IMR-90 (cell line): ENCODE results near the gene CNPPD1. TPM values are rescaled to one million over a fixed set of nuclear protein-coding genes. Genes with fewer than 3 reads are reported as not detected.

ENCODE experiments used
- ATAC-seq: fragments of 200-7000 bp; cut with Tn5 transposase; 2 replicates; pipeline ENCODE4 v1.9.1; 2020; ENCODE audit warnings: low read depth, mild to moderate bottlenecking, moderate library complexity
- BruUV-seq: library from RNA; stranded (reverse); fragments of 400-500 nt; replicated peaks from 2 replicates; lab custom pipeline; 2021; lab: Mats Ljungman, UMichigan
- CTCF ChIA-PET: fragments of 300-600 bp; formaldehyde crosslinking; extraction: SDS; loops from one replicate; lab custom pipeline; 2021; ENCODE audit warnings: antibody characterized with exemption; lab: Yijun Ruan, JAX
- POLR2A ChIA-PET: fragments of 300-600 bp; sonication (Branson Sonifier 250); formaldehyde crosslinking; loops from one replicate; lab custom pipeline; 2022; ENCODE audit warnings: antibody characterized with exemption; ENCODE audit not compliant: unreplicated experiment; lab: Charles Lee
- DNase-seq: peaks from one replicate; pipeline ENCODE4 v3.0.0; 2013
- H2AFZ ChIP-seq: replicated peaks from 2 replicates; pipeline ENCODE3; 2013; ENCODE audit warnings: low read length, mild to moderate bottlenecking; ENCODE audit not compliant: poor library complexity
- H2AK5ac ChIP-seq: 2 replicates; pipeline ENCODE4 v1.6.1; 2013; ENCODE audit warnings: low read depth, low read length, inconsistent platforms
- H2AK9ac ChIP-seq: replicated peaks from 2 replicates; pipeline ENCODE3; 2013; ENCODE audit warnings: mild to moderate bottlenecking, low read depth, low read length, moderate library complexity; ENCODE audit not compliant: poor library complexity
- H2BK120ac ChIP-seq: 2 replicates; pipeline ENCODE4 v1.6.1; 2013; ENCODE audit warnings: low read depth, low read length, inconsistent platforms
- H2BK15ac ChIP-seq: 3 replicates; pipeline ENCODE4 v1.6.1; 2013; ENCODE audit warnings: low read depth, low read length, inconsistent platforms
- H2BK20ac ChIP-seq: 2 replicates; pipeline ENCODE4 v1.6.1; 2013; ENCODE audit warnings: low read depth, mild to moderate bottlenecking, inconsistent platforms, low read length, moderate library complexity
- H2BK5ac ChIP-seq: 2 replicates; pipeline ENCODE4 v1.6.1; 2013; ENCODE audit warnings: mild to moderate bottlenecking, low read depth, low read length, inconsistent platforms; ENCODE audit not compliant: poor library complexity, severe bottlenecking
- H3K14ac ChIP-seq: replicated peaks from 2 replicates; pipeline ENCODE4 v1.6.1; 2013; ENCODE audit warnings: low read depth, low read length, inconsistent platforms
- H3K18ac ChIP-seq: 2 replicates; pipeline ENCODE4 v1.6.1; 2013; ENCODE audit warnings: low read depth, low read length, control low read depth
- H3K23ac ChIP-seq: 2 replicates; pipeline ENCODE4 v1.6.1; 2013; ENCODE audit warnings: low read depth, low read length, inconsistent platforms
- H3K27ac ChIP-seq: 2 replicates; pipeline ENCODE4 v1.5.1; 2013; ENCODE audit warnings: mild to moderate bottlenecking, control low read depth, low read length; ENCODE audit not compliant: insufficient read depth
- H3K27me3 ChIP-seq: 2 replicates; pipeline ENCODE4 v1.6.1; 2013; ENCODE audit warnings: low read length; ENCODE audit not compliant: control insufficient read depth, insufficient read depth
- H3K36me3 ChIP-seq: 2 replicates; pipeline ENCODE4 v1.6.1; 2013; ENCODE audit warnings: low read length, mixed read lengths; ENCODE audit not compliant: control insufficient read depth, insufficient read depth
- H3K4ac ChIP-seq: 2 replicates; pipeline ENCODE4 v1.6.1; 2013; ENCODE audit warnings: low read depth, low read length, inconsistent platforms
- H3K4me1 ChIP-seq: 2 replicates; pipeline ENCODE4 v1.6.1; 2013; ENCODE audit warnings: low read length, mixed read lengths; ENCODE audit not compliant: control insufficient read depth, insufficient read depth
- H3K4me2 ChIP-seq: 2 replicates; pipeline ENCODE4 v1.6.1; 2013; ENCODE audit warnings: low read depth, mild to moderate bottlenecking, control low read depth, low read length, moderate library complexity
- H3K4me3 ChIP-seq: 2 replicates; pipeline ENCODE4 v1.5.1; 2013; ENCODE audit warnings: low read depth, mild to moderate bottlenecking, control low read depth, low read length, moderate library complexity; ENCODE audit not compliant: insufficient read depth
- H3K56ac ChIP-seq: 2 replicates; pipeline ENCODE4 v1.6.1; 2013; ENCODE audit warnings: low read length, inconsistent platforms; ENCODE audit not compliant: insufficient read depth; ENCODE audit errors: extremely low read depth
- H3K79me1 ChIP-seq, 2 experiments: 2 replicates each; pipeline ENCODE4 v1.6.1; 2013; ENCODE audit warnings: low read length in 2 of 2, inconsistent platforms in 1 of 2, low read depth in 1 of 2
- H3K9ac ChIP-seq: 2 replicates; pipeline ENCODE4 v1.6.1; 2013; ENCODE audit warnings: low read depth, low read length, control low read depth
- H3K9me1 ChIP-seq: 2 replicates; pipeline ENCODE4 v1.6.1; 2013; ENCODE audit warnings: low read length, inconsistent platforms; ENCODE audit not compliant: insufficient read depth
- H3K9me3 ChIP-seq: 2 replicates; pipeline ENCODE4 v1.6.1; 2013; ENCODE audit warnings: low read length; ENCODE audit not compliant: control insufficient read depth, insufficient read depth
- H4K20me1 ChIP-seq: 2 replicates; pipeline ENCODE4 v1.6.1; 2013; ENCODE audit warnings: low read length, inconsistent platforms; ENCODE audit not compliant: insufficient read depth
- H4K5ac ChIP-seq: 2 replicates; pipeline ENCODE4 v1.6.1; 2013; ENCODE audit warnings: mild to moderate bottlenecking, low read depth, low read length, control low read depth
- H4K8ac ChIP-seq, 2 experiments: 2 replicates each; pipeline ENCODE4 v1.6.1; 2013; ENCODE audit warnings: low read depth in 2 of 2, low read length in 2 of 2, control low read depth in 1 of 2, inconsistent platforms in 1 of 2
- H4K91ac ChIP-seq: 2 replicates; pipeline ENCODE4 v1.6.1; 2013; ENCODE audit warnings: low read depth, low read length, inconsistent platforms; ENCODE audit not compliant: insufficient read depth
- MAZ ChIP-seq: IDR thresholded peaks from 2 replicates; pipeline ENCODE4 v1.6.1; 2012; ENCODE audit warnings: low read depth, mild to moderate bottlenecking, low read length, improper control_type of control experiment, moderate library complexity, borderline replicate concordance
- MXI1 ChIP-seq: IDR thresholded peaks from 2 replicates; pipeline ENCODE4 v1.6.1; 2012; ENCODE audit warnings: low read depth, mild to moderate bottlenecking, low read length, moderate library complexity, borderline replicate concordance
- NFE2L2 ChIP-seq: fragments of 150-350 bp; IDR thresholded peaks from 2 replicates; pipeline ENCODE4 v1.6.1; 2016; ENCODE audit warnings: low read depth, mild to moderate bottlenecking, low read length
- POLR2A ChIP-seq: IDR thresholded peaks from 2 replicates; pipeline ENCODE4 v1.6.1; 2012; ENCODE audit warnings: mild to moderate bottlenecking, low read depth, low read length
- RFX5 ChIP-seq: IDR thresholded peaks from 2 replicates; pipeline ENCODE4 v1.8.0; 2012; ENCODE audit warnings: low read depth, mild to moderate bottlenecking, low read length, moderate library complexity
- WGBS, 2 experiments: methylation state at CpG; one replicate each; pipeline versions ENCODE4 v1.1.5 to v1.1.7; 2013; ENCODE audit warnings: missing lambda C conversion rate in 2 of 2; ENCODE audit not compliant: insufficient read length in 1 of 2; ENCODE audit errors: extremely low coverage in 2 of 2; 5-methylcytosine and 5-hydroxymethylcytosine counted together
- dilution Hi-C: fragments of 300-500 bp; cut with HindIII; formaldehyde crosslinking; loops from one replicate; pipeline ENCODE4 v1.14.3; 2018; ENCODE audit warnings: low sequenced_read_pairs; ENCODE audit not compliant: unreplicated experiment
- in situ Hi-C: fragments of 300-500 bp; cut with MboI; formaldehyde crosslinking; loops from 3 replicates; pipeline ENCODE4 v1.14.3; 2019; ENCODE audit warnings: low sequenced_read_pairs, inconsistent platforms, mixed read lengths
- intact Hi-C: fragments of 100-400 bp; cut with micrococcal nuclease; formaldehyde crosslinking; loops from 2 replicates; pipeline ENCODE4 v1.10.0; 2022
- polyA plus RNA-seq, 3 experiments: library from polyadenylated mRNA; depleted of rRNA; stranded (reverse); fragments of >200 nt; gene quantifications; 2 replicates each; pipeline ENCODE4 v1.2.3, GENCODE V29; 2012; ENCODE audit warnings: low replicate concordance in 1 of 3
- total RNA-seq: library from RNA; depleted of rRNA; stranded (reverse); fragments of >200 nt; gene quantifications from 2 replicates; pipeline ENCODE4 v1.2.3, GENCODE V29; 2012
- TF ChIP-seq, protein P1 (sequence below): conservative IDR thresholded peaks from 2 replicates; pipeline ENCODE4 v1.5.1; 2012; ENCODE audit warnings: mild to moderate bottlenecking, low read depth, low read length, improper control_type of control experiment

CNPPD1 gene
- total and polyA plus RNA-seq, 2 of the 4 experiments (the other 2 are of a cell fraction) = 11.1 to 29.2 TPM

DNA sequence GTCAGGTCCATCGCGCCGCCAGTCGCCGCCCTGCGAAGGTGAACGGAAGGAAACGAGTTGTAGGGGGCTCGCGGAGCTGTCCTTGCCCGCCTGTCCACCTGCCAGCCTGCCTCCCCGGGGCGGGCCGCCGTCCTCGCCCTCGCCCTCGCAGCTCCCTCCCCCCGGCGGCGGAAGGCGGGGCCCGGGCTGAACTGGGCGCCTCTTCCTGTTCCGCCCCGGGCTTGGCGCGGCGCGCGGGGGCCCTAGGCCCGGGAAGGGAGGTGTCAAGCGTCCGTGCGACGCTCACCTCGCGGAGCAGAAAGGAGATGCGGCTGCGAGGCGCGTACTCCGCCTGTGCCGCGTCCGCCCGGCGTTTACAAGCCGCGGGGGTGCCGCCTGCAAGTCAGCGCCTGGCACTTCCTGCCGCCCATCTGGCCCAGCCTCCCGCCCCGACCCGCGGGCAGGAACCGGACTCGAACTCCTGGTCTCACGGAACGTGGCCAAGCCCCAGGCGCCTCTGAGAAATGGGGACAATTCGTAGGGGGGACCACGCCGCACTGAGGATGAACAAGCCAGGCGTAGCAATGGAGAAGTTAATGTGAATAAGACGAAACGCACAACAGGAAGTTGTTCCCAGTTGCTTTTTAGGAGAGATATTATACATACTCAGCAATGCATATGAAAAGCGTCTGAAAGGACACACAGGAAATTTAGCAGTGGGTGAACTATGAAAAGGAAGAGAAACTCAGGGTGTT lies at the start of gene CNPPD1 (continued):
- TF ChIP-seq, protein P1, sequence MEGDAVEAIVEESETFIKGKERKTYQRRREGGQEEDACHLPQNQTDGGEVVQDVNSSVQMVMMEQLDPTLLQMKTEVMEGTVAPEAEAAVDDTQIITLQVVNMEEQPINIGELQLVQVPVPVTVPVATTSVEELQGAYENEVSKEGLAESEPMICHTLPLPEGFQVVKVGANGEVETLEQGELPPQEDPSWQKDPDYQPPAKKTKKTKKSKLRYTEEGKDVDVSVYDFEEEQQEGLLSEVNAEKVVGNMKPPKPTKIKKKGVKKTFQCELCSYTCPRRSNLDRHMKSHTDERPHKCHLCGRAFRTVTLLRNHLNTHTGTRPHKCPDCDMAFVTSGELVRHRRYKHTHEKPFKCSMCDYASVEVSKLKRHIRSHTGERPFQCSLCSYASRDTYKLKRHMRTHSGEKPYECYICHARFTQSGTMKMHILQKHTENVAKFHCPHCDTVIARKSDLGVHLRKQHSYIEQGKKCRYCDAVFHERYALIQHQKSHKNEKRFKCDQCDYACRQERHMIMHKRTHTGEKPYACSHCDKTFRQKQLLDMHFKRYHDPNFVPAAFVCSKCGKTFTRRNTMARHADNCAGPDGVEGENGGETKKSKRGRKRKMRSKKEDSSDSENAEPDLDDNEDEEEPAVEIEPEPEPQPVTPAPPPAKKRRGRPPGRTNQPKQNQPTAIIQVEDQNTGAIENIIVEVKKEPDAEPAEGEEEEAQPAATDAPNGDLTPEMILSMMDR = no peak

DNA sequence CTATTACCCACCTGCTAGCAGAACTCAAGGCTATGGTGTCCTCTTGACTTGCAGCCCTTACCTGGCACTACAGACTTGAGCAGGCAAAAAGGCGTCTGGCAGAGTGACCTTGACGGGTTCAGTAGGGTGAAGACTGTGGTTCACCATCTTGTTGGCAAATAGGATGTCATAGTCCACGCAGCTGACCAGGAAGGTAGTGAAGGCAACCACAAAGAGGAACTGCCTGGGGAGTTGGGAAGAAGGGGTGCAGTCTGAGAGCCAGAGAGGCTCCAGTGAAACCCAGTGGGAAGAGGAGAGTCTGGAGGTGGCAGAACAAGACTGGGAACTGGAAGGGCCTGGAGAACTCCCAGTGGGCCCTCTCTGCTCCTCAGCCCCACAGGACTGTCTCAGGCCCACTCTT lies 48.6 kb upstream of the CNPPD1 start:
- H3K4me3 ChIP-seq = no peak overlapping the region
- no peak overlapping the region for H2BK5ac ChIP-seq
- no peak overlapping the region for H3K18ac ChIP-seq
- H4K8ac ChIP-seq = no peak overlapping the region
- H2AFZ ChIP-seq = no peak overlapping the region
- in situ Hi-C loops = no loop called here
- peaks cover 5% of the 10 kb centered on the region for H3K4me1 ChIP-seq
- no peaks in the 10 kb centered on the region; the same call in 1 of the 2 replicates for H4K20me1 ChIP-seq
- H2BK15ac ChIP-seq = no peak overlapping the region
- dilution Hi-C loops = no loop called here
- no peaks in the 10 kb centered on the region for H3K27me3 ChIP-seq
- H3K14ac ChIP-seq = no peak overlapping the region
- intact Hi-C loops = no loop called here
- no peak for ATAC-seq
- H3K4me2 ChIP-seq = no peak overlapping the region
- no peak overlapping the region for H2AK5ac ChIP-seq
- 95% methylated on average over 3 of the region's 3 CpGs; no CpG with 5 or more reads in 1 of the 2 experiments for WGBS, 2 experiments
- no peak overlapping the region for H3K9ac ChIP-seq
- no peak overlapping the region for H2BK20ac ChIP-seq
- H4K5ac ChIP-seq = no peak overlapping the region
- BruUV-seq = no TSS peak
- peaks cover 8% of the 10 kb centered on the region; the same call in 1 of the 2 replicates for H3K9me1 ChIP-seq
- no peak overlapping the region for H3K4ac ChIP-seq
- no peak overlapping the region for H3K27ac ChIP-seq
- no peak for DNase-seq
- ChIA-PET CTCF (no interaction called here), POLR2A (no interaction called here)
- no peak overlapping the region for H2AK9ac ChIP-seq
- H4K91ac ChIP-seq = no peak overlapping the region
- H3K9me3 ChIP-seq = no peaks in the 10 kb centered on the region
- peaks cover 28 to 35% of the 10 kb centered on the region in 2 experiments for H3K79me1 ChIP-seq
- H3K56ac ChIP-seq = no peak overlapping the region
- H3K36me3 ChIP-seq = peaks cover 49% of the 10 kb centered on the region
- no peak for TF ChIP-seq NFE2L2
- TF ChIP-seq RFX5 = no peak
- no peak for TF ChIP-seq MXI1
- TF ChIP-seq MAZ = no peak
- TF ChIP-seq POLR2A = no peak
- H3K23ac ChIP-seq = no peak overlapping the region
- no peak overlapping the region for H2BK120ac ChIP-seq
